Endothelial cell of umbilical vein (primary cell): ENCODE measurements around the gene PPP1R3F.

Experiments
- CTCF ChIP-seq, 2 donors: IDR thresholded peaks; 1 replicate in 1 of 2; 2 replicates in 1 of 2; pipeline ENCODE4 v1.5.1; 2011; ENCODE audit warnings: low read length in 2 of 2, mild to moderate bottlenecking in 2 of 2, moderate library complexity in 2 of 2, control low read depth in 1 of 2, inconsistent platforms in 1 of 2, low read depth in 1 of 2; ENCODE audit not compliant: insufficient read depth in 1 of 2; ENCODE audit errors: extremely low read depth in 1 of 2
- EZH2 ChIP-seq: IDR thresholded peaks from 2 replicates; pipeline ENCODE4 v1.6.1; 2012; ENCODE audit warnings: borderline replicate concordance, low read depth, mild to moderate bottlenecking, moderate library complexity, low read length, inconsistent platforms; ENCODE audit not compliant: severe bottlenecking
- JUN ChIP-seq: IDR thresholded peaks from 2 replicates; pipeline ENCODE4 v1.6.1; 2011; ENCODE audit warnings: borderline replicate concordance, low read depth; ENCODE audit not compliant: insufficient read length, insufficient read depth
- MAX ChIP-seq: IDR thresholded peaks from 2 replicates; pipeline ENCODE4 v1.6.1; 2011; ENCODE audit not compliant: insufficient read depth, insufficient read length
- MYC ChIP-seq: IDR thresholded peaks from one replicate; pipeline ENCODE4 v1.6.1; 2011; ENCODE audit warnings: mild to moderate bottlenecking, low read depth, low read length
- POLR2A ChIP-seq: IDR thresholded peaks from 2 replicates; pipeline ENCODE4 v1.6.1; 2012; ENCODE audit warnings: low read depth, mild to moderate bottlenecking, control low read depth, low read length
- POLR2AphosphoS5 ChIP-seq: IDR thresholded peaks from 2 replicates; pipeline ENCODE4 v1.6.1; 2012; ENCODE audit warnings: low read depth, mild to moderate bottlenecking, control low read depth, low read length, moderate library complexity; ENCODE audit not compliant: insufficient read depth

- TF ChIP-seq EZH2 (no peak), POLR2A (no peak), CTCF (IDR thresholded peaks at IDR 0.05; ENCODE audit: extremely low read depth in 1 of 2, insufficient read depth in 1 of 2, low read depth in 1 of 2, low read length in 2 of 2) (no peak), MAX (no peak), JUN (no peak), POLR2AphosphoS5 (no peak), MYC (no peak)
Measured at GRCh38 chrX:49244207-49244606, 25.4 kb upstream of the PPP1R3F start.
